H9 (cell line): ENCODE measurements around the gene NECAP2. TPM values are rescaled to one million over a fixed set of nuclear protein-coding genes. Genes with fewer than 3 reads are reported as not detected.

Experiments
- DNase-seq: peaks from one replicate; pipeline ENCODE4 v3.0.0-alpha.2; 2017
- H2AFZ ChIP-seq: one replicate; pipeline ENCODE4 v1.6.1; 2013; ENCODE audit warnings: mild to moderate bottlenecking, low read length, control low read depth, moderate library complexity
- H2AK5ac ChIP-seq: 2 replicates; pipeline ENCODE4 v1.6.1; 2013; ENCODE audit warnings: low read length, control low read depth, mixed read lengths; ENCODE audit not compliant: insufficient read length
- H2BK120ac ChIP-seq: one replicate; pipeline ENCODE4 v1.6.1; 2013; ENCODE audit warnings: low read depth, mild to moderate bottlenecking, low read length, control low read depth, inconsistent platforms; ENCODE audit not compliant: poor library complexity, severe bottlenecking
- H2BK12ac ChIP-seq: 2 replicates; pipeline ENCODE4 v1.6.1; 2013; ENCODE audit warnings: low read length, control low read depth, mixed read lengths, low read depth; ENCODE audit not compliant: insufficient read length
- H2BK15ac ChIP-seq: 2 replicates; pipeline ENCODE4 v1.6.1; 2013; ENCODE audit warnings: low read depth, low read length, control low read depth
- H2BK20ac ChIP-seq: one replicate; pipeline ENCODE4 v1.6.1; 2013; ENCODE audit warnings: low read depth, mild to moderate bottlenecking, low read length, control low read depth, inconsistent platforms; ENCODE audit not compliant: poor library complexity, severe bottlenecking
- H2BK5ac ChIP-seq: 2 replicates; pipeline ENCODE4 v1.6.1; 2013; ENCODE audit warnings: low read length, control low read depth, mixed read lengths; ENCODE audit not compliant: insufficient read length
- H3K14ac ChIP-seq: 2 replicates; pipeline ENCODE4 v1.6.1; 2013; ENCODE audit warnings: low read length, control low read depth; ENCODE audit not compliant: insufficient read depth
- H3K18ac ChIP-seq: 2 replicates; pipeline ENCODE4 v1.6.1; 2013; ENCODE audit warnings: low read depth, mild to moderate bottlenecking, mixed read lengths, low read length, control low read depth; ENCODE audit not compliant: insufficient read length
- H3K23ac ChIP-seq: 2 replicates; pipeline ENCODE4 v1.6.1; 2013; ENCODE audit warnings: low read length, control low read depth, mixed read lengths, low read depth; ENCODE audit not compliant: insufficient read length
- H3K23me2 ChIP-seq: 2 replicates; pipeline ENCODE4 v1.6.1; 2013; ENCODE audit warnings: low read depth, mild to moderate bottlenecking, mixed read lengths, low read length, control low read depth; ENCODE audit not compliant: insufficient read length, poor library complexity, severe bottlenecking
- H3K27ac ChIP-seq: 2 replicates; pipeline ENCODE4 v1.5.1; 2013; ENCODE audit warnings: low read length, control low read depth, mixed read lengths, low read depth; ENCODE audit not compliant: insufficient read length
- H3K27me3 ChIP-seq: 2 replicates; pipeline ENCODE4 v1.6.1; 2013; ENCODE audit warnings: low read length, control low read depth, inconsistent platforms; ENCODE audit not compliant: insufficient read depth
- H3K4ac ChIP-seq: 2 replicates; pipeline ENCODE4 v1.6.1; 2013; ENCODE audit warnings: low read depth, mild to moderate bottlenecking, control low read depth, inconsistent platforms, low read length, moderate library complexity
- H3K4me1 ChIP-seq: 2 replicates; pipeline ENCODE4 v1.6.1; 2013; ENCODE audit warnings: low read length, control low read depth, inconsistent platforms; ENCODE audit not compliant: insufficient read depth
- H3K4me2 ChIP-seq: 2 replicates; pipeline ENCODE4 v1.6.1; 2013; ENCODE audit warnings: low read length, control low read depth, mixed read lengths; ENCODE audit not compliant: insufficient read length, insufficient read depth
- H3K56ac ChIP-seq: 2 replicates; pipeline ENCODE4 v1.6.1; 2013; ENCODE audit warnings: low read depth, mild to moderate bottlenecking, mixed read lengths, low read length, control low read depth; ENCODE audit not compliant: insufficient read length
- H3K79me1 ChIP-seq: 2 replicates; pipeline ENCODE4 v1.6.1; 2013; ENCODE audit warnings: low read depth, mild to moderate bottlenecking, moderate library complexity, low read length, control low read depth, inconsistent platforms; ENCODE audit not compliant: insufficient read depth, poor library complexity, severe bottlenecking
- H3K79me2 ChIP-seq: 2 replicates; pipeline ENCODE4 v1.6.1; 2013; ENCODE audit warnings: low read length, control low read depth, inconsistent platforms; ENCODE audit not compliant: insufficient read depth
- H3K9ac ChIP-seq: 2 replicates; pipeline ENCODE4 v1.6.1; 2013; ENCODE audit warnings: low read length, control low read depth, mixed read lengths; ENCODE audit not compliant: insufficient read length; ENCODE audit errors: extremely low read depth
- H3K9me3 ChIP-seq: one replicate; pipeline ENCODE4 v1.6.1; 2013; ENCODE audit warnings: low read depth, low read length, inconsistent platforms; ENCODE audit not compliant: control insufficient read depth
- H3T11ph ChIP-seq: one replicate; pipeline ENCODE4 v1.6.1; 2013; ENCODE audit warnings: mild to moderate bottlenecking, low read length, control low read depth, inconsistent platforms
- H4K20me1 ChIP-seq: one replicate; pipeline ENCODE4 v1.6.1; 2013; ENCODE audit not compliant: control insufficient read depth, insufficient read length, insufficient read depth
- H4K5ac ChIP-seq: 2 replicates; pipeline ENCODE4 v1.6.1; 2013; ENCODE audit warnings: low read depth, mild to moderate bottlenecking, mixed read lengths, low read length, control low read depth; ENCODE audit not compliant: insufficient read length
- H4K8ac ChIP-seq: replicated peaks from 2 replicates; pipeline ENCODE4 v1.6.1; 2013; ENCODE audit warnings: low read length, control low read depth, mixed read lengths, low read depth; ENCODE audit not compliant: insufficient read length
- H4K91ac ChIP-seq: 2 replicates; pipeline ENCODE4 v1.6.1; 2013; ENCODE audit warnings: low read depth, mild to moderate bottlenecking, moderate library complexity, mixed read lengths, low read length, control low read depth; ENCODE audit not compliant: insufficient read length
- H3K27ac Mint-ChIP-seq, 3 experiments: 2 replicates in 2 of 3; 3 replicates in 1 of 3; pipeline ENCODE4 v1.8.0; 2020 to 2021; ENCODE audit warnings: mixed read lengths in 3 of 3, mild to moderate bottlenecking in 1 of 3, moderate library complexity in 1 of 3
- H3K27me3 Mint-ChIP-seq: 2 replicates; pipeline ENCODE4 v1.8.0; 2021; ENCODE audit warnings: low read depth, mild to moderate bottlenecking, moderate library complexity, mixed read lengths
- H3K36me3 Mint-ChIP-seq, 3 experiments: 2 replicates in 2 of 3; 3 replicates in 1 of 3; pipeline ENCODE4 v1.8.0; 2020 to 2021; ENCODE audit warnings: low read depth in 3 of 3, mixed read lengths in 3 of 3; ENCODE audit not compliant: insufficient read depth in 1 of 3
- H3K4me1 Mint-ChIP-seq, 2 experiments: 2 replicates each; pipeline ENCODE4 v1.8.0; 2020; ENCODE audit warnings: mixed read lengths in 2 of 2
- H3K4me3 Mint-ChIP-seq, 2 experiments: 2 replicates in 1 of 2; 3 replicates in 1 of 2; pipeline ENCODE4 v1.8.0; 2020 to 2021; ENCODE audit warnings: mild to moderate bottlenecking in 2 of 2, mixed read lengths in 2 of 2, moderate library complexity in 1 of 2
- H3K9me3 Mint-ChIP-seq, 2 experiments: 2 replicates in 1 of 2; 3 replicates in 1 of 2; pipeline ENCODE4 v1.8.0; 2020; ENCODE audit warnings: mild to moderate bottlenecking in 2 of 2, mixed read lengths in 2 of 2, moderate library complexity in 1 of 2
- WGBS: extraction: QIAGEN DNeasy Blood & Tissue Kit; methylation state at CpG from one replicate; pipeline ENCODE4 v1.1.7; 2013; ENCODE audit warnings: missing lambda C conversion rate, low lambda C conversion rate, mixed read lengths; ENCODE audit not compliant: insufficient read length; ENCODE audit errors: extremely low coverage; 5-methylcytosine and 5-hydroxymethylcytosine counted together
- total RNA-seq: library from RNA; stranded (reverse); gene quantifications from 2 replicates; pipeline ENCODE4 v1.2.1, GENCODE V29; 2021
- TF ChIP-seq, protein P1 (sequence below): fragments of 200-600 bp; sonication (generic); conservative IDR thresholded peaks from 3 replicates; pipeline ENCODE4 v1.8.0; 2021; ENCODE audit warnings: antibody characterized with exemption, mild to moderate bottlenecking

Gene NECAP2
- total RNA-seq, 1 experiment from 2014 or later = 33.2 TPM

DNA sequence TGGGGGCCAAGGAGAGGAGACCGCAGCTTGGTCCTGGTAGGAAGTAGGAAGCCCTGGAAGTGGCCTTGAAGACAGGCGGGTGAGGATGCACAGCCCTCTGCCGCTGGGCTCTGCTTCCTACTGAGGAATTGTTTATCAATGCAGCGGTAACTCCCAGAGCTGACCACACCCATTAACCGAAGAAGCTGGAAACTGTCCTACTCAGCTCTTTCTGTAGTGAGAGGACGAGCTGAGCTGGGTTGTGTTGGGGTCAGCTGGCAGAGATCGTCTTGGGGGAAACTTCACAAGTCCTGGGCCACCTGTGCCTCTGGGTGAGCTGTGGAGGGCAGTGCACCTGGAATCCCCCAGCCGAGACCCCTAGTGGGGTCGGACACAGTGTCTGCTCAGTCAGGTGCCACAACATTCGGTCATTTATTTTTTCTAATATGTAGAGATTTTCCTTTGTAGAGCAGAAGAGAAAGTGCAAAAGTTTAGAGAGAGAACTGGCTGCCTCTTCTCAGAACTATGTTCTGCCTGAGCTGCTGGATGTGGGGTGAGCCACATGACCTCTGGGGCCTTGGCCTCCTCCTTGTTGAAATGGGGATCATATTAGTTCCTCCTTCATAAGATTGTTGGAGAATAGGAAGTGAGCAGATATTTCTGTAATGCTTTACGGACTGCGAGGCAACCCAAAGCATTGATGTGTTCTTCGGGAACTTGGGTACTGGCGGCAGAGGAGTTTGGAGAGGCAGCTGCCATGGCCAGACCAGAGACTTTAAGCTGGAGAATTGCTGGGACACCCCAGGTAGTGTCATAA lies 3.6 kb downstream of the NECAP2 start:
- Mint-ChIP-seq H3K27ac (no peak overlapping the region), H3K27me3 (peaks cover 5% of the 10 kb centered on the region), H3K4me1 (peaks cover 5 to 10% of the 10 kb centered on the region in 2 experiments), H3K9me3 (no peaks in the 10 kb centered on the region), H3K36me3 (peaks cover 9 to 44% (median 38%) of the 10 kb centered on the region in 3 experiments; a peak in 6 of 7 replicates), H3K4me3 (no peak overlapping the region)
- Histone ChIP-seq H3K4me2 (no peak overlapping the region), H2AFZ (no peak overlapping the region), H3T11ph (no peak overlapping the region), H4K91ac (no peak overlapping the region), H3K79me2 (peaks cover 2% of the 10 kb centered on the region), H3K27me3 (no peaks in the 10 kb centered on the region), H4K8ac (no peak overlapping the region), H3K18ac (no peak overlapping the region), H2BK15ac (no peak overlapping the region), H3K79me1 (no peaks in the 10 kb centered on the region), H3K23me2 (peaks cover 6% of the 10 kb centered on the region), H3K56ac (no peak overlapping the region), H2BK20ac (no peak overlapping the region), H3K4me1 (no peaks in the 10 kb centered on the region), H2BK12ac (no peak overlapping the region), H3K27ac (no peak overlapping the region), H4K5ac (no peak overlapping the region), H2AK5ac (no peak overlapping the region), H2BK5ac (no peak overlapping the region), H3K4ac (no peak overlapping the region), H3K14ac (no peak overlapping the region), H3K9me3 (no peaks in the 10 kb centered on the region), H3K9ac (no peak overlapping the region), H4K20me1 (no peaks in the 10 kb centered on the region), H2BK120ac (no peak overlapping the region), H3K23ac (no peak overlapping the region)
- TF ChIP-seq, protein P1, sequence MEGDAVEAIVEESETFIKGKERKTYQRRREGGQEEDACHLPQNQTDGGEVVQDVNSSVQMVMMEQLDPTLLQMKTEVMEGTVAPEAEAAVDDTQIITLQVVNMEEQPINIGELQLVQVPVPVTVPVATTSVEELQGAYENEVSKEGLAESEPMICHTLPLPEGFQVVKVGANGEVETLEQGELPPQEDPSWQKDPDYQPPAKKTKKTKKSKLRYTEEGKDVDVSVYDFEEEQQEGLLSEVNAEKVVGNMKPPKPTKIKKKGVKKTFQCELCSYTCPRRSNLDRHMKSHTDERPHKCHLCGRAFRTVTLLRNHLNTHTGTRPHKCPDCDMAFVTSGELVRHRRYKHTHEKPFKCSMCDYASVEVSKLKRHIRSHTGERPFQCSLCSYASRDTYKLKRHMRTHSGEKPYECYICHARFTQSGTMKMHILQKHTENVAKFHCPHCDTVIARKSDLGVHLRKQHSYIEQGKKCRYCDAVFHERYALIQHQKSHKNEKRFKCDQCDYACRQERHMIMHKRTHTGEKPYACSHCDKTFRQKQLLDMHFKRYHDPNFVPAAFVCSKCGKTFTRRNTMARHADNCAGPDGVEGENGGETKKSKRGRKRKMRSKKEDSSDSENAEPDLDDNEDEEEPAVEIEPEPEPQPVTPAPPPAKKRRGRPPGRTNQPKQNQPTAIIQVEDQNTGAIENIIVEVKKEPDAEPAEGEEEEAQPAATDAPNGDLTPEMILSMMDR = no peak
- DNase-seq = no peak
- WGBS = no CpG with 5 or more reads among the region's 14 CpGs
